GM23338 (cell line): ENCODE measurements around the gene CD300C. TPM values are rescaled to one million over a fixed set of nuclear protein-coding genes. Genes with fewer than 3 reads are reported as not detected.

Source experiments
- ATAC-seq: fragments of 200-7000 bp; cut with Tn5 transposase; 3 replicates; pipeline ENCODE4 v1.9.1; 2020
- DNase-seq: peaks from one replicate; pipeline ENCODE4 v3.0.0-alpha.2; 2015; ENCODE audit warnings: low spot score
- H2AFZ ChIP-seq: fragments of 200-600 bp; sonication (generic); 2 replicates; pipeline ENCODE4 v1.8.0; 2016; ENCODE audit warnings: antibody characterized with exemption, mild to moderate bottlenecking, moderate library complexity
- H3F3A ChIP-seq: fragments of 200-600 bp; sonication (generic); replicated peaks from 2 replicates; pipeline ENCODE4 v1.8.0; 2017; ENCODE audit warnings: antibody characterized with exemption, mixed run types, low read depth
- H3K27ac ChIP-seq: fragments of 200-600 bp; sonication (generic); 2 replicates; pipeline ENCODE4 v1.6.1; 2016; ENCODE audit warnings: low read depth
- H3K27me3 ChIP-seq: fragments of 200-600 bp; sonication (generic); 2 replicates; pipeline ENCODE4 v1.8.0; 2016; ENCODE audit warnings: mild to moderate bottlenecking, mixed run types, moderate library complexity; ENCODE audit not compliant: insufficient read depth
- H3K36me3 ChIP-seq: fragments of 200-600 bp; sonication (generic); 2 replicates; pipeline ENCODE4 v1.8.0; 2016; ENCODE audit warnings: mild to moderate bottlenecking; ENCODE audit not compliant: insufficient read depth
- H3K4me1 ChIP-seq: fragments of 200-600 bp; sonication (generic); 2 replicates; pipeline ENCODE4 v1.8.0; 2016; ENCODE audit warnings: mild to moderate bottlenecking, moderate library complexity; ENCODE audit not compliant: insufficient read depth
- H3K4me2 ChIP-seq: fragments of 200-600 bp; sonication (generic); 2 replicates; pipeline ENCODE4 v1.7.1; 2017; ENCODE audit warnings: mixed run types
- H3K4me3 ChIP-seq: fragments of 200-600 bp; sonication (generic); 2 replicates; pipeline ENCODE4 v1.6.1; 2016; ENCODE audit warnings: mixed run types
- H3K79me2 ChIP-seq: fragments of 200-600 bp; sonication (generic); replicated peaks from 2 replicates; pipeline ENCODE4 v1.8.0; 2017; ENCODE audit warnings: mild to moderate bottlenecking; ENCODE audit not compliant: insufficient read depth
- H3K9me2 ChIP-seq: fragments of 200-600 bp; sonication (generic); 2 replicates; pipeline ENCODE4 v1.8.0; 2017; ENCODE audit not compliant: insufficient read depth
- H4K20me1 ChIP-seq: fragments of 200-600 bp; sonication (generic); replicated peaks from 2 replicates; pipeline ENCODE4 v1.8.0; 2017; ENCODE audit warnings: mild to moderate bottlenecking; ENCODE audit not compliant: insufficient read depth
- H3K27ac Mint-ChIP-seq: 2 replicates; pipeline ENCODE4 v1.8.0; 2020; ENCODE audit warnings: inconsistent platforms, mild to moderate bottlenecking, moderate library complexity, mixed read lengths
- H3K27me3 Mint-ChIP-seq: 3 replicates; pipeline ENCODE4 v1.8.0; 2022; ENCODE audit warnings: low read depth, mild to moderate bottlenecking, moderate library complexity, mixed read lengths, inconsistent platforms; ENCODE audit not compliant: insufficient read depth, poor library complexity
- H3K36me3 Mint-ChIP-seq: 3 replicates; pipeline ENCODE4 v1.8.0; 2021; ENCODE audit warnings: low read depth, mild to moderate bottlenecking, inconsistent platforms, moderate library complexity, mixed read lengths
- H3K4me1 Mint-ChIP-seq: 3 replicates; pipeline ENCODE4 v1.8.0; 2020; ENCODE audit warnings: mild to moderate bottlenecking, inconsistent platforms, mixed read lengths
- H3K4me3 Mint-ChIP-seq: 3 replicates; pipeline ENCODE4 v1.8.0; 2021; ENCODE audit warnings: moderate library complexity, mild to moderate bottlenecking, inconsistent platforms, mixed read lengths
- H3K9me3 Mint-ChIP-seq: 3 replicates; pipeline ENCODE4 v1.8.0; 2020; ENCODE audit warnings: moderate library complexity, mild to moderate bottlenecking, inconsistent platforms, mixed read lengths
- EZH2 ChIP-seq: fragments of 200-600 bp; sonication (generic); IDR thresholded peaks from one replicate; pipeline ENCODE4 v1.8.0; 2017; ENCODE audit warnings: antibody characterized with exemption, mild to moderate bottlenecking, low read depth; ENCODE audit not compliant: unreplicated experiment
- EZH2phosphoT487 ChIP-seq: fragments of 200-600 bp; sonication (generic); IDR thresholded peaks from one replicate; pipeline ENCODE4 v1.8.1; 2018; ENCODE audit warnings: antibody characterized with exemption; ENCODE audit not compliant: unreplicated experiment
- NANOG ChIP-seq: IDR thresholded peaks from 2 replicates; pipeline ENCODE4 v1.6.1; 2016; ENCODE audit warnings: antibody characterized with exemption, borderline replicate concordance
- polyA plus RNA-seq: library from polyadenylated mRNA; unstranded; fragments of >200 nt; fragmentation: Nextera tagmentation; extraction: Ambion mirVana; gene quantifications from 2 replicates; pipeline ENCODE4 v1.2.1, GENCODE V29; 2016
- total RNA-seq: library from RNA; depleted of rRNA; stranded (reverse); fragments of >200 nt; shearing (Covaris generic); gene quantifications from 2 replicates; pipeline ENCODE4 v1.2.3, GENCODE V29; 2014
- TF ChIP-seq, protein P1 (sequence below): fragments of 250-450 bp; sonication (Bioruptor Pico); IDR thresholded peaks from 2 replicates; pipeline ENCODE4 v1.5.0; 2020; ENCODE audit warnings: mild to moderate bottlenecking, moderate library complexity
- TF ChIP-seq, protein P2 (sequence below), 2 experiments: fragments of 200-600 bp in 1 of 2; sonication (generic) in 1 of 2; conservative IDR thresholded peaks; 2 replicates each; pipeline versions ENCODE4 v1.5.1 to v1.6.1; 2016 to 2017; ENCODE audit warnings: antibody characterized with exemption in 2 of 2, low read depth in 2 of 2, mild to moderate bottlenecking in 2 of 2, moderate library complexity in 1 of 2
- TF ChIP-seq, protein P3 (sequence below): IDR thresholded peaks from 2 replicates; pipeline ENCODE4 v1.6.1; 2016; ENCODE audit warnings: antibody characterized with exemption
- TF ChIP-seq, protein P4 (sequence below): IDR thresholded peaks from one replicate; pipeline ENCODE4 v1.6.1; 2018; ENCODE audit warnings: antibody characterized with exemption; ENCODE audit not compliant: unreplicated experiment

Gene CD300C
- total and polyA plus RNA-seq, 2 experiments from 2014 or later = not detected

DNA sequence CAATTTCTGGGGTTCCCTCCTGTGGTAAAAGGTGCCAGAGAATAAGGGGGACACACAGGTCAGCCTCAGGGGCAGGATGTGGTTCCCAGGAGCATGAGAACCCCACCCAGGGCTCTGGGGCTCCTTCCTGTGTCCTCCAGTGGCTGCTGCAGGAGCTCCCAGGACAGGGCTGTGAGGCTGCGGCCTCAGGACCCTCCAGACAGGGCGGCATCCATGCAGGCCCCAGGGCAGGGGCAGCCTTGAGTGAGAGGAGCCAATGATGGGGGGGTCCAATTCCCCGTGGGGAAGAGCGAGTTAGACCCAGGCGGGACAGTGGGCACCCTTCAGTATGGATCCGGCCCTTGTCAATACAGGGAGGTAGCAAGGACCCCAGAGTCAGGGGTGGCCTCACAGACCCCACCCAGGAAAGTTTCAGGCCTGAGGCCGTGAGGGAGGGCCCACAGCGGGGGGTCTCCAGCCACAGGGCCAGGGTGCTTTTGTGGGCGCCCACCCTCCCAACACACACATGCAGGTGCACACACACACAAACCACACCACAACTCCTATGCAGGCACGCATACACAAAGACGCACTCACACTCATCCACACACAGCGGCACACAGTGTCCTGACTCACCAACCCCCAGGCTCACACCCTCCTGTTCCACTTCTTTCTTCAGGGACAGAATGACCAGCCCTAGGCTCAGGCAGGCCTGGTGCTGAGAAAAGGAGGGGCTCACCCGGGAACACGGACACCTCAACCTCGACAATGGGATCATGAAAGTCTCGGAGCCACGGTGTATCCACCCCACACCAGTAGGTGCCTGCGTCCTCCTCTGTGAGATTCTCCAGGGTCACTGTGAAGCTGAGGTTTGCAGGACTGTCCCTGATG is 1.8 kb downstream of the CD300C start:
- Histone ChIP-seq H3F3A (no peaks in the 10 kb centered on the region), H3K4me3 (no peak overlapping the region), H3K79me2 (no peaks in the 10 kb centered on the region), H3K27me3 (no peaks in the 10 kb centered on the region), H4K20me1 (no peaks in the 10 kb centered on the region), H3K4me1 (no peaks in the 10 kb centered on the region), H3K27ac (no peak overlapping the region), H3K9me2 (no peaks in the 10 kb centered on the region), H3K4me2 (no peak overlapping the region), H3K36me3 (no peaks in the 10 kb centered on the region), H2AFZ (no peak overlapping the region)
- TF ChIP-seq, protein P1, sequence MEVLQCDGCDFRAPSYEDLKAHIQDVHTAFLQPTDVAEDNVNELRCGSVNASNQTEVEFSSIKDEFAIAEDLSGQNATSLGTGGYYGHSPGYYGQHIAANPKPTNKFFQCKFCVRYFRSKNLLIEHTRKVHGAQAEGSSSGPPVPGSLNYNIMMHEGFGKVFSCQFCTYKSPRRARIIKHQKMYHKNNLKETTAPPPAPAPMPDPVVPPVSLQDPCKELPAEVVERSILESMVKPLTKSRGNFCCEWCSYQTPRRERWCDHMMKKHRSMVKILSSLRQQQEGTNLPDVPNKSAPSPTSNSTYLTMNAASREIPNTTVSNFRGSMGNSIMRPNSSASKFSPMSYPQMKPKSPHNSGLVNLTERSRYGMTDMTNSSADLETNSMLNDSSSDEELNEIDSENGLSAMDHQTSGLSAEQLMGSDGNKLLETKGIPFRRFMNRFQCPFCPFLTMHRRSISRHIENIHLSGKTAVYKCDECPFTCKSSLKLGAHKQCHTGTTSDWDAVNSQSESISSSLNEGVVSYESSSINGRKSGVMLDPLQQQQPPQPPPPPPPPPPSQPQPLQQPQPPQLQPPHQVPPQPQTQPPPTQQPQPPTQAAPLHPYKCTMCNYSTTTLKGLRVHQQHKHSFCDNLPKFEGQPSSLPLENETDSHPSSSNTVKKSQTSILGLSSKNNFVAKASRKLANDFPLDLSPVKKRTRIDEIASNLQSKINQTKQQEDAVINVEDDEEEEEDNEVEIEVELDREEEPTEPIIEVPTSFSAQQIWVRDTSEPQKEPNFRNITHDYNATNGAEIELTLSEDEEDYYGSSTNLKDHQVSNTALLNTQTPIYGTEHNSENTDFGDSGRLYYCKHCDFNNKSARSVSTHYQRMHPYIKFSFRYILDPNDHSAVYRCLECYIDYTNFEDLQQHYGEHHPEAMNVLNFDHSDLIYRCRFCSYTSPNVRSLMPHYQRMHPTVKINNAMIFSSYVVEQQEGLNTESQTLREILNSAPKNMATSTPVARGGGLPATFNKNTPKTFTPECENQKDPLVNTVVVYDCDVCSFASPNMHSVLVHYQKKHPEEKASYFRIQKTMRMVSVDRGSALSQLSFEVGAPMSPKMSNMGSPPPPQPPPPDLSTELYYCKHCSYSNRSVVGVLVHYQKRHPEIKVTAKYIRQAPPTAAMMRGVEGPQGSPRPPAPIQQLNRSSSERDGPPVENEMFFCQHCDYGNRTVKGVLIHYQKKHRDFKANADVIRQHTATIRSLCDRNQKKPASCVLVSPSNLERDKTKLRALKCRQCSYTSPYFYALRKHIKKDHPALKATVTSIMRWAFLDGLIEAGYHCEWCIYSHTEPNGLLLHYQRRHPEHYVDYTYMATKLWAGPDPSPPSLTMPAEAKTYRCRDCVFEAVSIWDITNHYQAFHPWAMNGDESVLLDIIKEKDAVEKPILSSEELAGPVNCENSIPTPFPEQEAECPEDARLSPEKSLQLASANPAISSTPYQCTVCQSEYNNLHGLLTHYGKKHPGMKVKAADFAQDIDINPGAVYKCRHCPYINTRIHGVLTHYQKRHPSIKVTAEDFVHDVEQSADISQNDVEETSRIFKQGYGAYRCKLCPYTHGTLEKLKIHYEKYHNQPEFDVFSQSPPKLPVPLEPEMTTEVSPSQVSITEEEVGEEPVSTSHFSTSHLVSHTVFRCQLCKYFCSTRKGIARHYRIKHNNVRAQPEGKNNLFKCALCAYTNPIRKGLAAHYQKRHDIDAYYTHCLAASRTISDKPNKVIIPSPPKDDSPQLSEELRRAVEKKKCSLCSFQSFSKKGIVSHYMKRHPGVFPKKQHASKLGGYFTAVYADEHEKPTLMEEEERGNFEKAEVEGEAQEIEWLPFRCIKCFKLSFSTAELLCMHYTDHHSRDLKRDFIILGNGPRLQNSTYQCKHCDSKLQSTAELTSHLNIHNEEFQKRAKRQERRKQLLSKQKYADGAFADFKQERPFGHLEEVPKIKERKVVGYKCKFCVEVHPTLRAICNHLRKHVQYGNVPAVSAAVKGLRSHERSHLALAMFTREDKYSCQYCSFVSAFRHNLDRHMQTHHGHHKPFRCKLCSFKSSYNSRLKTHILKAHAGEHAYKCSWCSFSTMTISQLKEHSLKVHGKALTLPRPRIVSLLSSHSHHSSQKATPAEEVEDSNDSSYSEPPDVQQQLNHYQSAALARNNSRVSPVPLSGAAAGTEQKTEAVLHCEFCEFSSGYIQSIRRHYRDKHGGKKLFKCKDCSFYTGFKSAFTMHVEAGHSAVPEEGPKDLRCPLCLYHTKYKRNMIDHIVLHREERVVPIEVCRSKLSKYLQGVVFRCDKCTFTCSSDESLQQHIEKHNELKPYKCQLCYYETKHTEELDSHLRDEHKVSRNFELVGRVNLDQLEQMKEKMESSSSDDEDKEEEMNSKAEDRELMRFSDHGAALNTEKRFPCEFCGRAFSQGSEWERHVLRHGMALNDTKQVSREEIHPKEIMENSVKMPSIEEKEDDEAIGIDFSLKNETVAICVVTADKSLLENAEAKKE = no peak
- TF ChIP-seq EZH2 = no peak
- TF ChIP-seq, protein P2, sequence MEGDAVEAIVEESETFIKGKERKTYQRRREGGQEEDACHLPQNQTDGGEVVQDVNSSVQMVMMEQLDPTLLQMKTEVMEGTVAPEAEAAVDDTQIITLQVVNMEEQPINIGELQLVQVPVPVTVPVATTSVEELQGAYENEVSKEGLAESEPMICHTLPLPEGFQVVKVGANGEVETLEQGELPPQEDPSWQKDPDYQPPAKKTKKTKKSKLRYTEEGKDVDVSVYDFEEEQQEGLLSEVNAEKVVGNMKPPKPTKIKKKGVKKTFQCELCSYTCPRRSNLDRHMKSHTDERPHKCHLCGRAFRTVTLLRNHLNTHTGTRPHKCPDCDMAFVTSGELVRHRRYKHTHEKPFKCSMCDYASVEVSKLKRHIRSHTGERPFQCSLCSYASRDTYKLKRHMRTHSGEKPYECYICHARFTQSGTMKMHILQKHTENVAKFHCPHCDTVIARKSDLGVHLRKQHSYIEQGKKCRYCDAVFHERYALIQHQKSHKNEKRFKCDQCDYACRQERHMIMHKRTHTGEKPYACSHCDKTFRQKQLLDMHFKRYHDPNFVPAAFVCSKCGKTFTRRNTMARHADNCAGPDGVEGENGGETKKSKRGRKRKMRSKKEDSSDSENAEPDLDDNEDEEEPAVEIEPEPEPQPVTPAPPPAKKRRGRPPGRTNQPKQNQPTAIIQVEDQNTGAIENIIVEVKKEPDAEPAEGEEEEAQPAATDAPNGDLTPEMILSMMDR (conservative IDR thresholded peaks at IDR 0.05; ENCODE audit: low read depth in 2 of 2) = no peak
- TF ChIP-seq, protein P3, sequence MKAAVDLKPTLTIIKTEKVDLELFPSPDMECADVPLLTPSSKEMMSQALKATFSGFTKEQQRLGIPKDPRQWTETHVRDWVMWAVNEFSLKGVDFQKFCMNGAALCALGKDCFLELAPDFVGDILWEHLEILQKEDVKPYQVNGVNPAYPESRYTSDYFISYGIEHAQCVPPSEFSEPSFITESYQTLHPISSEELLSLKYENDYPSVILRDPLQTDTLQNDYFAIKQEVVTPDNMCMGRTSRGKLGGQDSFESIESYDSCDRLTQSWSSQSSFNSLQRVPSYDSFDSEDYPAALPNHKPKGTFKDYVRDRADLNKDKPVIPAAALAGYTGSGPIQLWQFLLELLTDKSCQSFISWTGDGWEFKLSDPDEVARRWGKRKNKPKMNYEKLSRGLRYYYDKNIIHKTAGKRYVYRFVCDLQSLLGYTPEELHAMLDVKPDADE = no peak
- TF ChIP-seq, protein P4, sequence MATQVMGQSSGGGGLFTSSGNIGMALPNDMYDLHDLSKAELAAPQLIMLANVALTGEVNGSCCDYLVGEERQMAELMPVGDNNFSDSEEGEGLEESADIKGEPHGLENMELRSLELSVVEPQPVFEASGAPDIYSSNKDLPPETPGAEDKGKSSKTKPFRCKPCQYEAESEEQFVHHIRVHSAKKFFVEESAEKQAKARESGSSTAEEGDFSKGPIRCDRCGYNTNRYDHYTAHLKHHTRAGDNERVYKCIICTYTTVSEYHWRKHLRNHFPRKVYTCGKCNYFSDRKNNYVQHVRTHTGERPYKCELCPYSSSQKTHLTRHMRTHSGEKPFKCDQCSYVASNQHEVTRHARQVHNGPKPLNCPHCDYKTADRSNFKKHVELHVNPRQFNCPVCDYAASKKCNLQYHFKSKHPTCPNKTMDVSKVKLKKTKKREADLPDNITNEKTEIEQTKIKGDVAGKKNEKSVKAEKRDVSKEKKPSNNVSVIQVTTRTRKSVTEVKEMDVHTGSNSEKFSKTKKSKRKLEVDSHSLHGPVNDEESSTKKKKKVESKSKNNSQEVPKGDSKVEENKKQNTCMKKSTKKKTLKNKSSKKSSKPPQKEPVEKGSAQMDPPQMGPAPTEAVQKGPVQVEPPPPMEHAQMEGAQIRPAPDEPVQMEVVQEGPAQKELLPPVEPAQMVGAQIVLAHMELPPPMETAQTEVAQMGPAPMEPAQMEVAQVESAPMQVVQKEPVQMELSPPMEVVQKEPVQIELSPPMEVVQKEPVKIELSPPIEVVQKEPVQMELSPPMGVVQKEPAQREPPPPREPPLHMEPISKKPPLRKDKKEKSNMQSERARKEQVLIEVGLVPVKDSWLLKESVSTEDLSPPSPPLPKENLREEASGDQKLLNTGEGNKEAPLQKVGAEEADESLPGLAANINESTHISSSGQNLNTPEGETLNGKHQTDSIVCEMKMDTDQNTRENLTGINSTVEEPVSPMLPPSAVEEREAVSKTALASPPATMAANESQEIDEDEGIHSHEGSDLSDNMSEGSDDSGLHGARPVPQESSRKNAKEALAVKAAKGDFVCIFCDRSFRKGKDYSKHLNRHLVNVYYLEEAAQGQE = no peak
- no peak for TF ChIP-seq EZH2phosphoT487
- TF ChIP-seq NANOG = no peak
- DNase-seq = no peak
- H3K4me3 Mint-ChIP-seq = no peak overlapping the region
- no peaks in the 10 kb centered on the region for H3K36me3 Mint-ChIP-seq
- no peak overlapping the region for H3K27ac Mint-ChIP-seq
- H3K9me3 Mint-ChIP-seq = no peaks in the 10 kb centered on the region; the same call in 2 of the 3 replicates
- H3K27me3 Mint-ChIP-seq = peaks cover 10% of the 10 kb centered on the region
- H3K4me1 Mint-ChIP-seq = peaks cover 5% of the 10 kb centered on the region; the same call in 1 of the 3 replicates
- ATAC-seq = no peak
